GM12801 (cell line): ENCODE results near the gene ZIC2.

Experiments used
- TF ChIP-seq, protein P1 (sequence below): IDR thresholded peaks from one replicate; pipeline ENCODE4 v1.5.1; 2011; ENCODE audit warnings: control low read depth; ENCODE audit not compliant: insufficient read length; ENCODE audit errors: extremely low read depth

ZIC2 gene

DNA sequence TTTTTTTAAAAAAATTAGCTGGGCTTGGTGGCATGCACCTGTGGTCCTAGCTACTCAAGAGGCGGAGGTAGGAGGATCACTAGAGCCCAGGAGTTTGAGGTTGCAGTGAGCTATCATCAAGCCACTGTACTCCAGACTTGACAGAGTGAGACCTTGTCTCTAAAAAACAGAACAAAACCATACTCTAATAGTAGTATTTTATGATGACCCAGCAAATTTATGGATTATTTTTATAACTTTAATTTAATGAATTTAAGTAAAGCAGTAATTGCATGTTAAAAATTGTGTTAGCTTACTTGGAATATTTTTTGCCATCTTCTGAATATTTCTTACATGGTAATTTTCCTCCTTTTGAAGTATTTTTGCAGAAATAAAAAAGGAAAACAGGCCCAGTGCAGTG, 48.3 kb downstream of the ZIC2 start:
- TF ChIP-seq, protein P1, sequence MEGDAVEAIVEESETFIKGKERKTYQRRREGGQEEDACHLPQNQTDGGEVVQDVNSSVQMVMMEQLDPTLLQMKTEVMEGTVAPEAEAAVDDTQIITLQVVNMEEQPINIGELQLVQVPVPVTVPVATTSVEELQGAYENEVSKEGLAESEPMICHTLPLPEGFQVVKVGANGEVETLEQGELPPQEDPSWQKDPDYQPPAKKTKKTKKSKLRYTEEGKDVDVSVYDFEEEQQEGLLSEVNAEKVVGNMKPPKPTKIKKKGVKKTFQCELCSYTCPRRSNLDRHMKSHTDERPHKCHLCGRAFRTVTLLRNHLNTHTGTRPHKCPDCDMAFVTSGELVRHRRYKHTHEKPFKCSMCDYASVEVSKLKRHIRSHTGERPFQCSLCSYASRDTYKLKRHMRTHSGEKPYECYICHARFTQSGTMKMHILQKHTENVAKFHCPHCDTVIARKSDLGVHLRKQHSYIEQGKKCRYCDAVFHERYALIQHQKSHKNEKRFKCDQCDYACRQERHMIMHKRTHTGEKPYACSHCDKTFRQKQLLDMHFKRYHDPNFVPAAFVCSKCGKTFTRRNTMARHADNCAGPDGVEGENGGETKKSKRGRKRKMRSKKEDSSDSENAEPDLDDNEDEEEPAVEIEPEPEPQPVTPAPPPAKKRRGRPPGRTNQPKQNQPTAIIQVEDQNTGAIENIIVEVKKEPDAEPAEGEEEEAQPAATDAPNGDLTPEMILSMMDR: no peak

- TF ChIP-seq, protein P1: no peak
Observed at GRCh38 chr13:100035936-100036335, 54.4 kb downstream of the ZIC2 start.
